Stimulated activated CD4-positive, alpha-beta T cell treated with anti-CD3 and anti-CD28 coated beads, TNF-alpha, amount 100 ng/mL, for 24 hours (primary cell): Measurements from ENCODE around the gene KPNA3.
"Not testable (repeated sequence)": the region's sequence is repeated elsewhere in the genome, so short reads cannot be mapped to it uniquely, and the experiment has no call there.

Experiments
- DNase-seq, 3 experiments: peaks; one replicate each; pipeline ENCODE4 v3.0.0-alpha.2; 2020; ENCODE audit warnings: low read depth in 3 of 3

Gene KPNA3

GRCh38 chr13:49754146-49754545, 38.3 kb downstream of the KPNA3 start:
- no peak for DNase-seq

DNA sequence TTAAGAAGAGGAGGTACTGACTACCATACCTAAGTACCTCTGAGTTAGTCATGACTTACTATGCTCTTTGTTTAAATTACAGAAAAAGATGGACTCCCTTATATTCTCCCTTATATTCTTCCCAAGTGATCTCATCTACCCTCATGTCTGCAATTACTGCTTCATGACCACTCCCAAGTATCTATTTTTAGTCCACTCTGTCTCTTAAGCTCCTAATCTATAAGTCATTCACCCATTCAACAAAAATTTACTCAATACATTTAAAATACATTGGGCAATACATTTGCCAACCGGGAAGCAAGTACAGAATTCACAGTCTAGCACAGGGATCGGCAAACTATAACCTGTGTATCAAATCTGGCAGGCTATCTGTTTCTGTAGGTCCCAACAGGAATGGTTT, 42.6 kb downstream of the KPNA3 start:
- no peak for DNase-seq

- no peak for DNase-seq
These were observed 46.4 kb downstream of the KPNA3 start for GRCh38 chr13:49746111-49746510.

DNA sequence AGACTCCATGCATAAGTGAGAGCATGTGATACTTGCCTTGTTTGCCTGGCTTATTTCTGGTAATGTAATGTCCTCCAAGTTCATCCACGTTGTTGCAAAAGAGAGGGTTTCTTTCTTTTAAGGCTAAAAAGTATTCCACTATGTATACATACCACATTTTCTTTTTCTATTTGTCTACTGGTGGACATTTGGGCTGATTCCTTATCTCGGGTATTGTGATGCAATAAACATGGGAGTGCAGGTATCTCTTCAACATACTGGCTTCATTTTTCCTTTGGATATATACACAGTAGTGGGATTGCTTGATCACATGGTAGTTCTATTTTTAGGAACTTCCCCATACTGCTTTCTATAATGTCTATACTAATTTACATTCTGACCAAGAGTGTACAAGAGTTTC, 51.6 kb downstream of the KPNA3 start:
- DNase-seq = no peak

- DNase-seq = no peak
These were observed 52.8 kb downstream of the KPNA3 start for GRCh38 chr13:49739498-49740187.

DNA sequence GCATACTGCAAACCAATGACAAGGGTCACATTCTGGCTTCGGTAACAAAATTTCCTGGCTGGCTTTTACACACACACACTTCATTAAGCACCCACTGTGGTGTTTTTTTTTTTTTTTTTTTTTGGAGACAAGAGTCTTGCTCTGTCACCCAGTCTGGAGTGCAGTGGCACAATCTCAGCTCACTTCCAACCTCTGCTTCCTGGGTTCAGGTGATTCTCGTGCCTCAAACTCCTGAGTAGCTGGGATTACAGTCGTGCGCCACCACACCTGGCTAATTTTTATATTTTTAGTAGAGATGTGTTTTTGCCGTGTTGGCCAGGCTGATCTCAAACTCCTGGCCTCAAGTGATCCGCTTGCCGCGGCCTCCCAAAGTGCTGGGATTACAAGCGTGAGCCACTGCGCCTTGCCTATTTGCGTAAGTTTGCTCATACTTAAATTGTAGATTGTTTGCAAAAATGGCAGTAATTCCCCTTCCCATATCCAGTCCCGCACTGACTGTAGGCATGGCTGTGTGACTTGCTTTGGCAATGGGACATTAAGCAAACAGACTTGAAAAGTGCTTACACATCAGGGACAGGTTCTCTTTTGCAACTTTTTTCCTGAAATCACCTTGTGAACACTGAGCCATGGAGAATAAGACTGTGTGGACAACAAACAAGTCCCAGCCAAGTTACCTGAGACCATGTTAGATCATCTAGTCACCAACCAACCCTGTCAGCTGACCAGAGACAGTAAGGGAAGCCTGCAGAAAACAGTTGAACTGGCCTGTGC, 59.1 kb downstream of the KPNA3 start:
- DNase-seq = no peak

- no peak for DNase-seq
These were observed 60.7 kb downstream of the KPNA3 start for GRCh38 chr13:49731766-49732165.

- DNase-seq = no peak
These were observed 75.9 kb downstream of the KPNA3 start for GRCh38 chr13:49716615-49717014.

DNA sequence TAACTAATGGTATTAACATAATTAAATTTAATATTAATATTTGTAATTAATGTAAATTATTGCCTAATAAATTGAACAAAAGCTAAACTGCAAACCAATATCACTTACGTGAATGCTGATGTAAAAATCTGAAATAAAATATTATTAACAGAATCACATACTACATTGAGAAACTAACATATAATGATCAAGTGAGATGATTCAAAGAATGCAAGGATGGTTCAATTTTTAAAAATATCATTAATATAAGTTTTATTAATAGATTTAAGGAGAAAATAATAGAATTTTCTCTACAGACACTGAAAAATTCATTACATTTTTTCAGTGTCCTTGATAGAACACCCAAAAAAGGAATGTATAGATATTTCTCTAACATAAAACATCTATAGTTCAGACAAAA, 77.7 kb downstream of the KPNA3 start:
- DNase-seq = no peak

- DNase-seq = no peak
These were observed 81.1 kb downstream of the KPNA3 start for GRCh38 chr13:49711218-49711863.

GRCh38 chr13:49704264-49704663, 88.2 kb downstream of the KPNA3 start:
- DNase-seq = not testable (repeated sequence)

- DNase-seq = no peak
These were observed 91.0 kb downstream of the KPNA3 start for GRCh38 chr13:49701491-49701890.

DNA sequence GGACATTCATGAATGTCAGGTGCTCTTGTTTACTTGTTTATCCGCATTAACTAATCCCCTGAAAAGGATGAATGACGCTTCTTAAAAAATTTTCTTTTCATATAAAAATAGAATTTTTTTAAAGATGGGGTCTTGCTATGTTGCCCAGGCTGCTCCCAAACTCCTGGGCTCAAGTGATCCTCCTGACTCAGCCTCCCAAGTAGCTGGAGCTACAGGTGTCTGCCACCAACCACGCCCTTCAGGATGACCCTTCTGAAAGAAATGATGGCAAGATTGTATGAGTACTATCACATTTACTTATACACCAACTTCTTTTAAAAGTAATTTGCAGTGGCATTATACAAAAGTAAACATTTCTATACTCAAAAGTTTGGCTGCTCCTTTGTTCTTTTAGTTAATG, 95.0 kb downstream of the KPNA3 start:
- no peak for DNase-seq

- no peak for DNase-seq
These were observed 98.0 kb downstream of the KPNA3 start for GRCh38 chr13:49694446-49694845.

DNA sequence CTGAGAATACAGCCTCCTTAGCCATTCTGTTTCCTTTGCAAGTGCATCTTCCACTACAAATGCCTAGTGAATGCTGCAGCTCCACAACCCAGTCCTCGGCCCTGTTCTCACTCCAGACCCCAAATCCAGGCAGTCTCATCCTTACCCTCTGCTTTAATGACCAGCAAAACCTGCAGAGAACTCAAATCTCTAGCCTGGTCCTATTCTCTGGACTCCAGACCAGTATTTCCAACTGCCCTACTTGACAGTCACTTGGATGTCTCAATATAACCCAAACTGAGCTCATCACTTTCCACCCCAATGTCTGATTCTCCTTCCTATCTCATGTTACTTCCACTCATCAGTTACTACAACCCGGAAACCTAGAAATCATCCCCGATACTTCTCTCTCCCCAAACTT, 98.6 kb downstream of the KPNA3 start:
- DNase-seq = no peak

GRCh38 chr13:49693191-49693733, 99.2 kb downstream of the KPNA3 start:
- DNase-seq = no peak

DNA sequence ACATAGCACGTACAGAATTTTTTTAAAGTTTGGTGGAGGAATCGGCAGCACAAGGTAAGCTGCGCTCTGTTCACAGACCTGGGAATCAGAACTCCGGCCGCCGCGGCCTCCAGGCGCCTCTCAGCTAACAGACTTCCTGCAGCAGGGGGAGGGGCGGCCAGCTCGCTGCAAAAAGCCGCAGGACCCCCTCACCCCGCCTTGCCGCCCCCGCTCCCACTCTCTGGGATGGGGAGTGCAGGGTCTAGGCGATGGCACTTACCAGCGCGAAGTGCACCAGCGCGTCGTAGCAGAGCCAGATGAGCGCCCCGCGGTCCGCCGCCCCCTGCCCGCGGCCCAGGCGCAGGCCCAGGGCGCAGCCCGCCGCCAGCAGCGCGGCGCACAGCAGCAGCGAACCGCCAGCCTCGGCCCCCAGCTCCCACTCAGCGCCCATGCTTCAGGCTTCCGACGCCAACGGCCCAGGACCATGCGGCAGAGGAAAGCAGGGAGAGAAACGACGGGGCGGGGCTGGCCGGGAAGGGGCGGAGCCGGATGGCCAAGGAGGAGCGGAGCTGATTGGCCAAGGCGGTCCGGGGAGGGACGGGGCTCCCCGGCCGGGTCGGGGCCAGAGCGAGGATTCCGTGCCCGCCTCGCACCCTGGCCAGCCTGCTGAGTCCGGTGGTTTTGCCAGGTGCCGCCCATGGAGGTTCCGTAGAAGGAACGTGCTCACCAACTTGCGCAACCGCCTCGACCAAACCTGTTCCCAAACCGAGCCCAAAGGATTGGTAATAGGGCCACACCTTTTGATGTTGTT, 101.3 kb downstream of the KPNA3 start, which contains the start of gene EBPL:
Gene EBPL (minus strand): TSS at position 492 of the 790 bp plus-strand sequence. CDS start 62 bp downstream, at position 430.
- DNase-seq = peak; percentile 75 to 95 (median 83)

- no peak for DNase-seq
These were observed 102.1 kb downstream of the KPNA3 start for GRCh38 chr13:49690133-49690994.

GRCh38 chr13:49683489-49683888, 109.0 kb downstream of the KPNA3 start:
- no peak for DNase-seq

DNA sequence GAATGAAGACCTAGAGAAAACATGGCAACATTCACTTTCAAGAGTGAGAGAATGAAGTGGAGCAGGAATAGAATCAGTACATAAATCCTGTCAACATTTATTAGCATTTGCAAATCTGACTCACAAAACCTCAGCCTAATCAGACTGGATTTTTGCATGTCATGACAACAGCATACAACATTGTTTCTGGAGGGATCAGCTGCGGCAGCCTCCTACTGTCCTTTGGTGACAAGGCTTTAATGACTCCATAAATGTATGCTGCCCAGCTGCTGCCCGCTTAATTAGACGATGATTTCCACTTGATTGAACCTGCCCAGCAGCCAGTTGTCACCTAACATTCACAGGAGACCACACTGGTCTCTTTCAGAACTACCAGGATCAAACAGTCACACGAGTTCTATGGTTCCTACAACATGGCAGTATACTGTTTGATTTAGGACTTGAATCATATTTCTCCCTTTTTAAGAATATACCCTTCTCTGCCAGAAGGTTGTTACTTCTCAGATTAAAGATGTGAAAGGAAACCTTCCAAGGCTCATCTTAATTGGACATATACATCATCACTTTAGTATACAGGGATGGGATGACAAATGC, 110.5 kb downstream of the KPNA3 start:
- DNase-seq = no peak
